Activated CD8-positive, alpha-beta memory T cell treated with anti-CD3 and anti-CD28 coated beads, Interleukin-2, amount 50 U/mL, for 1 hour (primary cell): ENCODE results near the gene LGI4.

Source experiments
- DNase-seq: peaks from one replicate; pipeline ENCODE4 v3.0.0-alpha.2; 2020; ENCODE audit errors: extremely low read depth

LGI4 gene

DNA sequence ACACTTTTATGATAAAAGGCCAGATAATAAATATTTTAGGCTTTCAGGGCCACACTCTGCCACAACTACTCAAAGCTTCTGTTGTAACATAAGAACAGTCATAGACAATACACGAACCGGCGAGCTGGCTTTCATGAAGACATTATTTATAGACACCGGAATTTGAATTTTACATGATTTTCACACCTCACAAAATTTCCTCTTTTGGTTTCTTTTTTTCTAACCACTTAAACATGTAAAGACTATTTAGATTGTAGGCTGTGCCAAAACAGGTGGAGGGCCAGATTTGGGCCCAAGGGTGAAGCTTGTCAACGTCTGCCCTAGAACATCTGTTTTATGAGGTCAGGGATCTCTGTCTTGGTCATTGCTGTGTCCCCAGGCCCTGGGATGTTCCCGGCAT is 48.9 kb downstream of the LGI4 start:
- DNase-seq: no peak

DNA sequence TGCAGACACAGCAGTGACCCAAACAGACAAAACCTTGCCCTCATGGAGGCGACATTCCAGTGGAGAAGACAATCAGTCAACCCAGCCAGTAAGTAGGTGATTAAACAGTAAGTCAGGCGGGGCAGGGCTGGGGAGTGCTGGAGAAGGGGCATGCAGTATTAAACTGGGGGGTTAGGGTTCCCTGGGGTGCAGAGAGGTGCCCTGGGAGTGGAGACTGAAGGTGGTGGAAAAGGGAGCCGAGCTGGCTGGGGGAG is 50.4 kb downstream of the LGI4 start:
- DNase-seq: no peak

DNA sequence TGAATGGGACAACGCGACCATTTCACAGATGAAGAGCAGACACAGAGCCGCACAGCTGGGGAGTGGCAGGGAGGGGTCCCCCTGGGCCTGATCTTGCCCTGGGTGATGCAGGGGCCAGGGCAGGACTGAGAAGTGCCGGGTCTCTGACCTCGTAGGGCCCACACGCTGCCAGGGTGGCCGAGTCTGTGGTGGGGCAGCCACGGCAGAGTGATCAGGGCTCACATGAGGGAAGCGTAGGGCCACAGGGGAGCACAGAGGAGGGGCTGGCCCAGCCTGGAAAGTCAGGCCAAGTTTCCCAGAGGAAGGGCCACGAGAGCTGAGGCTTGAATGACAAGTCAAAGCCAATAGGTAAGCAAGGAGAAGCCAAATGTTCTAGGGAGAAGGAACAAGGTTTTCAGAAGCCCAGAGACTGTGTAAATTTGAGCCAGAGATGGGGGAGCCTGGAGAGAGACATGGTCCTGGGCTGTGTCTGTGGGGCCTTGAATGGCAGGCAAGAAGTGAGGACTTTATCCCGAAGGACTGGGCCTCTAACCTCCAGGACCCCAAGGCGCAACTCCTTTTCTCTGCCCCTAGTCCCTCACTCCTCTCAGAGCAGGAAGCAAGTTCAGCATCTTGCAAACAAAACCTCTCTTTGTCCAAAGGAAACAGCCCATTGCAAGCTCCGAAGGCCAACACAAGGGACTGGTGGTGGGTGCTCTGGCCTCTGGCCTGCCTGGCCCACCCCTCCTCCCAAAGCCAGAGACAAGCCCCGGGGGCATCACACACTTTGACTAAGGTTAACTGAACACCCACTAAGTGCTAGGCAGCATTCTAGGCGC is 51.0 kb downstream of the LGI4 start:
- no peak for DNase-seq

DNA sequence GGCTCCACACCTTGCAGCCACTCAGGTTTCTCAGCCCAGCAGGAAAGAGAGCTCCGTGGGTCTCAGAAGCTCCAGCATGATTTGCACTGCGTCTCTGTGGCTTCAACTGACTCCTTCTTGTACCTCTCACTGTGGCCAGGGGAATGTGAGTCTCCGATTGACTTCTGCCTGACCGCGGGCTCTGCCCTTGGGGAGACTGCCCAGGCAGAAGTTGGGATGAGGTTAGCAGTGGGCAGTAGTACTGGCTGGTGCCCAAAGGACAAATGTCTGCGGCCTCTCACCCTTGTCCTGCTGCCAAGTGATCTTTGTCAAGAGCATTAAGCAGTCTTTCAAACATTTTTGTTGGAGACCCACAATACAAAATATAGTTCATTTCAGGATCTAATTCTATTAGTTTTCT is 53.7 kb downstream of the LGI4 start:
- DNase-seq: no peak

- DNase-seq: no peak
Measured at GRCh38 chr19:35080613-35081170, 54.2 kb downstream of the LGI4 start.

DNA sequence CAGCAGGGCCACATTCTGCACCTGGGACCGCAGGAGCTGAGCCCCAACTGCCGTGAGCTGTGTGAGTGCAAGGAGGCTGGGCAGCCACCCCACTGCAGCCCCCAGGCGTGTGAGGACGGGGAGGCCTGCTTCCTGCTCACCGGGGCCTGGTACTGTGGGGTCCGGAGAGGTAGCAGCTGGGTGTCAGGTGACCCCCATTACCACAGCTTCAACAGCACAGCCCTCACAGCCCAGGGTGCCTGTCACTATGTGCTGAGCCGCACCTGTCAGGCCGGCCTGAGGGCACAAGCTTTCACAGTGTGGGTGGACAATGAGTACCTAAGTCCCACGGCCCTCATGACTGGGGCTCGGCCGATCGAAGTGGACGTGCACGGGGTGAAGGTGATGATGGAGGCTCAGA is 55.0 kb downstream of the LGI4 start:
- no peak for DNase-seq

- DNase-seq: no peak
Measured at GRCh38 chr19:35077411-35078223, 57.2 kb downstream of the LGI4 start.

DNA sequence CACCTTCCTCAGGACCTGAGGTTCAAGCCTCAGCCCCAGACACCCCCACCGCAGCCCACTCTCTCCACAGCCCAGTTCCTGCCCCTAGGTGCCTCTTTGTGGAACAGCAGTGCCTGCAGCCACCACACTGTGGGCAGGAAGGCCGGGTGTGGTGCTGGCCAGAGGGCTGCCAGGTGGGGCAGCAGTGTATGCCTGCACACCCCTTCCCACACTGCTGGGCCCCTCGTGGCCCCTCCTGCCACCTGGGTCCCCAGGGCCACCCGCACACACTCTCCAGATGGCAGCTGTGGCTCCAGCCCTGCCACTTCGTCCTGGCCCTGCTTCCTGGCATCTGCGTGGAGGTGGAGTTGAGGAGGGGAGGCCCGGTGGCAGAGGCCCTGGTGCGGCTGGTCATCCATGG is 58.2 kb downstream of the LGI4 start:
- DNase-seq: no peak

DNA sequence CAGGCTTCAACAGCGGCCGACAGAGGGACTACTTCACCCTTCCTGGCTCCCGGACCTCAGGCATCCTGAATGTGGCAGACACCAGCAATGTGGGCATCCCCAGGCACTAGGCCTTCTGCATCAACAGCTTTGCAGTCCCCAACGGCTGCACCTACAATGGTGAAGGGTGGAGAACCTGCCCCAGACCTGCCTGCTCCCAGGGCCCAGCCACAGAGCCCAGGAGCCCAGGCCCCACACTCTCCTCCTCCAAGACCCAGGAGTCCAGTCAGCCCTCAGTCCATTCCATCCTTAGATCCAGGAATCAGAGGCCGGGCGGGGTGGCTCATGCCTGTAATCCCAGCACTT is 58.9 kb downstream of the LGI4 start:
- DNase-seq: no peak

- DNase-seq: no peak
Measured at GRCh38 chr19:35075202-35076025, 59.4 kb downstream of the LGI4 start.
